NB4 (cell line): ENCODE measurements around the gene IL24.

Source experiments
- MYC ChIP-seq: IDR thresholded peaks from 2 replicates; pipeline ENCODE4 v1.6.1; 2011; ENCODE audit warnings: low read depth, low read length
- POLR2A ChIP-seq: IDR thresholded peaks from 2 replicates; pipeline ENCODE4 v1.6.1; 2011; ENCODE audit warnings: mild to moderate bottlenecking; ENCODE audit not compliant: insufficient read length; ENCODE audit errors: extremely low read depth
- TF ChIP-seq, protein P1 (sequence below): IDR thresholded peaks from one replicate; pipeline ENCODE4 v1.5.1; 2012; ENCODE audit warnings: low read depth, low read length
- TF ChIP-seq, protein P2 (sequence below): IDR thresholded peaks from 2 replicates; pipeline ENCODE4 v1.6.1; 2011; ENCODE audit warnings: low read depth, low read length

DNA sequence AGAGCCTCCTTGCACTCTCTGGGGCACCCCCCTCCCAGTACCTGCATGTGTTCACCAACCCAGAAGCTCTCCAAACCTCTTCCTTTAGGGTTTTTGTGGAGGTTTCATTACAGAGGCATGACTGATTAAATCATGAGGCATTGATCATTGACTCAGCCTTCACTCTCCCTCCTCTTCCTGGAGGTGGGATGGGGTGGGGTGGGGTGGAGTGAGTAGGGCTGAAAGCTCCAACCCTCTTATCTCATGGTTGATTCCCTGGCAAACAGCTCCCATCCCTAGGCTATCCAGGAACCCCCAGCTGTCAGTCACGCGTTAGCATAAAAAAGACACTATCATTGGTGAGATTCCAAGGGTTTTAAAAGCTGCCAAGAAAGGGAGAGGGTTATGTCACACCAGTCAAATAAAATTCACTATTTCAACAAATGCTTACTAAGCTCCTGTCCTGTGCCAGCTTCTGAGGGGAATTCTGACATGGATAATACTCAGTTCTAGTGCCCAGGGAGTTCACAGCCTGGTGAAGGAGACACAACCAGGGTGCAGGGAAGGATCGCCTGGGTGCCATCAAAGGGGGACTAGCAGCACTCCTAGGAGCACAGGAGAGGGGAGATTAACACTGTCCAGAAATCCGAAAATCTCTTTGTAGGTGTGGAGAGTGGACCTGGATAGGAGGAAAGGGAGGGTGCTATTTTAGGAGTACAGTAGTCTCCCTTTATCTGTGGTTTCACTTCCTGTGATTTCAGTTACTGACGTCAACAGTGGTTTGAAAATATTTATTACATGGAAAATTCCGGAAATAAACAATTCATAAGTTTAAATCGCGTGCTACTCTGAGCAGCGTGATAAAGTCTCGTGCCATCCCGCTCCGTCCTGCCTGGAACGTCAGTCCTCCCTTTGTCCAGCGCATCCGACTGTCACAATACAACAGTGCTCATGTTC lies 6.8 kb upstream of the IL24 start:
- TF ChIP-seq, protein P1, sequence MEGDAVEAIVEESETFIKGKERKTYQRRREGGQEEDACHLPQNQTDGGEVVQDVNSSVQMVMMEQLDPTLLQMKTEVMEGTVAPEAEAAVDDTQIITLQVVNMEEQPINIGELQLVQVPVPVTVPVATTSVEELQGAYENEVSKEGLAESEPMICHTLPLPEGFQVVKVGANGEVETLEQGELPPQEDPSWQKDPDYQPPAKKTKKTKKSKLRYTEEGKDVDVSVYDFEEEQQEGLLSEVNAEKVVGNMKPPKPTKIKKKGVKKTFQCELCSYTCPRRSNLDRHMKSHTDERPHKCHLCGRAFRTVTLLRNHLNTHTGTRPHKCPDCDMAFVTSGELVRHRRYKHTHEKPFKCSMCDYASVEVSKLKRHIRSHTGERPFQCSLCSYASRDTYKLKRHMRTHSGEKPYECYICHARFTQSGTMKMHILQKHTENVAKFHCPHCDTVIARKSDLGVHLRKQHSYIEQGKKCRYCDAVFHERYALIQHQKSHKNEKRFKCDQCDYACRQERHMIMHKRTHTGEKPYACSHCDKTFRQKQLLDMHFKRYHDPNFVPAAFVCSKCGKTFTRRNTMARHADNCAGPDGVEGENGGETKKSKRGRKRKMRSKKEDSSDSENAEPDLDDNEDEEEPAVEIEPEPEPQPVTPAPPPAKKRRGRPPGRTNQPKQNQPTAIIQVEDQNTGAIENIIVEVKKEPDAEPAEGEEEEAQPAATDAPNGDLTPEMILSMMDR, result no peak
- TF ChIP-seq MYC (no peak), POLR2A (no peak)
- TF ChIP-seq, protein P2, sequence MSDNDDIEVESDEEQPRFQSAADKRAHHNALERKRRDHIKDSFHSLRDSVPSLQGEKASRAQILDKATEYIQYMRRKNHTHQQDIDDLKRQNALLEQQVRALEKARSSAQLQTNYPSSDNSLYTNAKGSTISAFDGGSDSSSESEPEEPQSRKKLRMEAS, result no peak
